SK-N-SH (cell line): ENCODE measurements around the gene ZNF106.

ENCODE experiments used
- CHD2 ChIP-seq: fragments of 150-350 bp; IDR thresholded peaks from 2 replicates; pipeline ENCODE4 v1.6.1; 2018; ENCODE audit warnings: low read length; ENCODE audit not compliant: partially characterized antibody
- JUND ChIP-seq: IDR thresholded peaks from 2 replicates; pipeline ENCODE4 v1.4.0; 2012
- MXI1 ChIP-seq: IDR thresholded peaks from 2 replicates; pipeline ENCODE4 v1.6.1; 2012; ENCODE audit warnings: mild to moderate bottlenecking, low read depth, low read length, improper control_type of control experiment
- RAD21 ChIP-seq: IDR thresholded peaks from 2 replicates; pipeline ENCODE4 v1.6.1; 2012; ENCODE audit warnings: mild to moderate bottlenecking, low read length
- RCOR1 ChIP-seq: fragments of 150-350 bp; IDR thresholded peaks from 2 replicates; pipeline ENCODE4 v1.6.1; 2017; ENCODE audit warnings: antibody characterized with exemption, low read length
- REST ChIP-seq: IDR thresholded peaks from 2 replicates; pipeline ENCODE4 v1.6.1; 2012; ENCODE audit warnings: mild to moderate bottlenecking, low read depth, low read length, moderate library complexity
- YY1 ChIP-seq: IDR thresholded peaks from 2 replicates; pipeline ENCODE4 v1.4.0; 2012; ENCODE audit warnings: low read depth, mild to moderate bottlenecking
- TF ChIP-seq, protein P1 (sequence below): fragments of 200-600 bp; sonication (generic); IDR thresholded peaks from 2 replicates; pipeline ENCODE4 v1.6.1; 2017; ENCODE audit warnings: antibody characterized with exemption, mild to moderate bottlenecking, moderate library complexity
- TF ChIP-seq, protein P2 (sequence below): fragments of 150-350 bp; IDR thresholded peaks from 2 replicates; pipeline ENCODE4 v1.6.1; 2017; ENCODE audit warnings: antibody characterized with exemption, low read length, low read depth, borderline replicate concordance

DNA sequence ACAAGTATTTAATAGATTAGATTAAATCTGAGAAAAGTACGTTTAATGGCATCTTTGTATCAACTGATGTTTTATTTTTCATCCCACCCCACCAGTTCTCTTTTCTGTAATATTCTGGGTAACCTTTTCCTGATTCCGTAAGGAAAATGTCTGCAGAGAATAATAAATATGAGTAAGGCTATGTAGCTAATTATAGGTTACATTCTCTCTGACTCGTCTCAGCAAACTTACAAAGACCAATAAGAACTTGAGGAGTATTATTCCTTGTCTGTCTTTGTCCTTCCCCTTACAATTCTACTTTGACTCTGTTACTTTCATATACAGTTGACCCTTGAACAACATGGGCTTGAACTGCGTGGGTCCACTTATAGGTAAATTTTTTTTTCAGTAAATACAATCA lies 16.6 kb upstream of the ZNF106 start:
- TF ChIP-seq, protein P1, sequence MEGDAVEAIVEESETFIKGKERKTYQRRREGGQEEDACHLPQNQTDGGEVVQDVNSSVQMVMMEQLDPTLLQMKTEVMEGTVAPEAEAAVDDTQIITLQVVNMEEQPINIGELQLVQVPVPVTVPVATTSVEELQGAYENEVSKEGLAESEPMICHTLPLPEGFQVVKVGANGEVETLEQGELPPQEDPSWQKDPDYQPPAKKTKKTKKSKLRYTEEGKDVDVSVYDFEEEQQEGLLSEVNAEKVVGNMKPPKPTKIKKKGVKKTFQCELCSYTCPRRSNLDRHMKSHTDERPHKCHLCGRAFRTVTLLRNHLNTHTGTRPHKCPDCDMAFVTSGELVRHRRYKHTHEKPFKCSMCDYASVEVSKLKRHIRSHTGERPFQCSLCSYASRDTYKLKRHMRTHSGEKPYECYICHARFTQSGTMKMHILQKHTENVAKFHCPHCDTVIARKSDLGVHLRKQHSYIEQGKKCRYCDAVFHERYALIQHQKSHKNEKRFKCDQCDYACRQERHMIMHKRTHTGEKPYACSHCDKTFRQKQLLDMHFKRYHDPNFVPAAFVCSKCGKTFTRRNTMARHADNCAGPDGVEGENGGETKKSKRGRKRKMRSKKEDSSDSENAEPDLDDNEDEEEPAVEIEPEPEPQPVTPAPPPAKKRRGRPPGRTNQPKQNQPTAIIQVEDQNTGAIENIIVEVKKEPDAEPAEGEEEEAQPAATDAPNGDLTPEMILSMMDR, result no peak
- TF ChIP-seq, protein P2, sequence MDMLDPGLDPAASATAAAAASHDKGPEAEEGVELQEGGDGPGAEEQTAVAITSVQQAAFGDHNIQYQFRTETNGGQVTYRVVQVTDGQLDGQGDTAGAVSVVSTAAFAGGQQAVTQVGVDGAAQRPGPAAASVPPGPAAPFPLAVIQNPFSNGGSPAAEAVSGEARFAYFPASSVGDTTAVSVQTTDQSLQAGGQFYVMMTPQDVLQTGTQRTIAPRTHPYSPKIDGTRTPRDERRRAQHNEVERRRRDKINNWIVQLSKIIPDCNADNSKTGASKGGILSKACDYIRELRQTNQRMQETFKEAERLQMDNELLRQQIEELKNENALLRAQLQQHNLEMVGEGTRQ, result no peak
- TF ChIP-seq REST, result no peak
- TF ChIP-seq YY1, result no peak
- no peak for TF ChIP-seq RAD21
- TF ChIP-seq CHD2, result no peak
- TF ChIP-seq RCOR1, result no peak
- no peak for TF ChIP-seq MXI1
- TF ChIP-seq JUND, result no peak
